T follicular helper cell (primary cell): ENCODE results near the gene DOK3.

Source experiments
- DNase-seq: peaks from one replicate; pipeline ENCODE4 v3.0.0-alpha.2; 2020; ENCODE audit warnings: low read depth

DOK3 gene

GRCh38 chr5:177483994-177484901, 25.4 kb downstream of the DOK3 start:
- DNase-seq = no peak

DNA sequence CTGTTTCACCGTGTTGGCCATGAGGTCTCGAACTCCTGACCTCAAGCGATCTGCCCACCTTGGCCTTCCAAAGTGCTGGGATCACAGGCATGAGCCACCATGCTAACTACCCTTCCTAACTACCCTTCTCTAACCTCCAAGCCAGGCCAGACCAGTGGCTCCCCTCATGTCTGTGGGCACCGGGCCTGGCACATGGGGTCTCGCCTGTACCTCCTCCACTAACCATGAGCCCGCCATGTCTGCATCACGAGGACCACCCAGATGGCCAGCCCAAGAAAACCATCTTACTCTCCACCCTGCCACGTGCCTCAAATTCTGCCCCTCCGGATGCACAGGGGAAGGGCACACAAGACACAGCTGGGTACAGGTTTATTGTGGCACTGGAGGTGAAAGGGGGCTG, 26.6 kb downstream of the DOK3 start:
- DNase-seq = no peak

DNA sequence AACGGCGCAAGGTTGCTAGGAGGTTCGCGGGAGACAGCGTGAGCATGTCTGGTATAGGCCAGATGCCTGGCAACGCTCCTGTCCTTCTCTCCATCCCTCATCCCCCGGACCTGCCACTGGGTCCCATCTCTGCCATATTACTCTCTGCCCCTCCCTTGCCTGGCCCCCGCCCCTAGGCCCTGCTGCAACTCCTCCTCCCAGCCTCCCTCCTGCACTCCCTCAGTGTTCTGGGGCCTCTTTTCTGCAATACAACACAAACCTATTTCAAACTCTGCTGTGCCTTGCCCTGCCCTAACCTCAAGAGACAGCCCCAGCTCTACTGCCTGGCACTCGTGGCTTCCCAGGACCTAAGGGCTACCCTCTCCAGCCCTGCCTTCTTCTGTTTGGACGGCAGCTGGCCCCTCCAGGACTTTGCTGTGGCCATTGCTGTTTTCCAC, 27.2 kb downstream of the DOK3 start:
- no peak for DNase-seq

DNA sequence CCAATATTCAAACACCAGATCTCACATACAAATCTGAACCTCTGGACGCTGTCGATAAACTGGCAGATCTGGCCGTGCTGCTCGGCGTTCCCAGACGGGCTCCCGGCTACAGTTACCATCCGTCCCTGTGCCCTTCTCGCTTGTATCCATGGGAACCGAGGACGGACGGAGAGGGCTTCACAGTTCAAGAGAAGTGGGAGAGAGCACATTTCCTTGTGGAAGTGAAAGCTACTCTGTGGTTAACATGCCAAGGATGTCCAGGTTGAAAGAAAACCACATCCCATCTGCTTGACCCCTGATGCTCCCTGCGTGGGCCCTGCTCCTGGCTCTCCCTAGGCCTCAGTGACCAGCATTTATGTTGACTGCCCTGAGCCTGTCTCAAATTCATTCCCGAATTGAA, 29.9 kb downstream of the DOK3 start:
- DNase-seq = no peak

- DNase-seq = no peak
Measured at GRCh38 chr5:177478711-177479646, 30.6 kb downstream of the DOK3 start.

GRCh38 chr5:177477701-177478477, 31.7 kb downstream of the DOK3 start:
- no peak for DNase-seq

DNA sequence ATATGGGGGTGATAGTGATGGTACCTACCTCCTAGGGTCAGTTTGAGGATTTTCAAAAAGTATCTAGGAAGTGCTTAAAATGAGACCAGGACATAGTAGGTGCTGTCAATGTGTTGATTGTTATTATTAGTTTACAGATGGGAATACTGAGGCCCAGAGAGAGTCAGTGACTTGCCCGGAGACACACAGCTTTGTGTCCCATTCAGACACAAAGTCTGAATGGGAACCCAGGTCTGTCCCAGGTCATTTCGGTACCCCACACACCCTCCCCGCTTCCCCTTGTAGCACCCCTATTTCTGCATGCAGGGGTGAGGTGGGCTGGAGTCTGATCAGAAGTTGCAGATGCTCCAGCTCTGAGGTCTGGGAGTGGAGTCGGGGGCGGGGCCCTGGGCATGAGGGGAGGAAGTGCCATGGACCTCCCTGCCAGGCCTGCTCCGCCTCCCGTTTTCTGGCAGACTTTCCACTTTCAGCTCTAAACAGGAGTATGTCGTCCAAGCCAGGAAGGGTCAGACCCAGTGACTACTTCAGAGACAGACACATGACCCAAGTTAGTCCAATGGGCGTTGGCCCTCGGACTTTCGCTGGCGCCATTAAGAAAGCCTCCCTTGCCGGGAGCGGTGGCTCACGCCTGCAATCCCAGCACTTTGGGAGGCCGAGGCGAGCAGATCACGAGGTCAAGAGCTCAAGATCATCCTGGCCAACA, 32.9 kb downstream of the DOK3 start:
- DNase-seq = no peak

GRCh38 chr5:177475563-177476427, 33.8 kb downstream of the DOK3 start:
- DNase-seq = no peak

- DNase-seq = no peak
Measured at GRCh38 chr5:177474846-177475562, 34.6 kb downstream of the DOK3 start.

GRCh38 chr5:177474002-177474476, 35.6 kb downstream of the DOK3 start:
- DNase-seq = no peak

- DNase-seq = no peak
Measured at GRCh38 chr5:177473443-177474001, 36.1 kb downstream of the DOK3 start, which contains the start of gene DBN1. TSS of gene DBN1 (minus strand) at chr5:177473634. CDS start at chr5:177473521, 113 bp downstream.

- DNase-seq = no peak
Measured at GRCh38 chr5:177472460-177473442, 36.9 kb downstream of the DOK3 start.

DNA sequence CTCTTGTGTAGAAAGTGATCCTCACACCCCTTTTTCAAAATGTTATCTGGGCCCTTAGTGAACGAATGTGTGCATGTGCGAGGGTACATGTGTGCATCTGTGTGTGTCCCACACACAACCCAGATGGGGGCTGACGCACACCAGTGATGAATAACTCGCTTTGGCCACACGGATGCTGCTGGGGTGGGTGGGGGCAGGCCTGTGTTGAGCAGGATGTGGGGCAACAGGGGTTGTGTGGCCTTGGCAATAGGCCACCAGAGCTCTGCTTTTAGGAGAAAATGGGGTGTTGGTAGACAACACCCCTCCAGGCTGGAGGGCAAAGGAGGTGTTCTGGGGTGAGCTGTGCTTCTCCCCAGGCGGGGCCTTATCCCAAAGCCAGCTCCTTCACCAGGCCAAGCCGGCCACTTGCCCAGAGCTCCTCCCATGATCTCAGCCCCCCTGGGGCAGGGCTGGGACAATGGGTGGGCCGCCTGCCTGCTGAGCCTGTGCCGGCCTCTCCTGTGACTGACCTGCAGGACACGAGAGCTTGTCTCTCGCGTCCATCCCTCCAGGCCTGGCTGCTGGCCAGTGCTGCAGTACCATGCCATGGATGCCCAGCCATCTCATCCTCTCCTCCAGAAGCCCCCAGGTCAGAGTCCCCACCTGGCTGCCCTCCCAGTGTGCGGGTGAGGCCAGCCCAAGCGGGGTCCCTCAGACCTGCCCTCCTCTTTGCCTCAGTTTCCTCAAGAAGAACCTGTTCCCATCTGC, 37.8 kb downstream of the DOK3 start:
- no peak for DNase-seq

DNA sequence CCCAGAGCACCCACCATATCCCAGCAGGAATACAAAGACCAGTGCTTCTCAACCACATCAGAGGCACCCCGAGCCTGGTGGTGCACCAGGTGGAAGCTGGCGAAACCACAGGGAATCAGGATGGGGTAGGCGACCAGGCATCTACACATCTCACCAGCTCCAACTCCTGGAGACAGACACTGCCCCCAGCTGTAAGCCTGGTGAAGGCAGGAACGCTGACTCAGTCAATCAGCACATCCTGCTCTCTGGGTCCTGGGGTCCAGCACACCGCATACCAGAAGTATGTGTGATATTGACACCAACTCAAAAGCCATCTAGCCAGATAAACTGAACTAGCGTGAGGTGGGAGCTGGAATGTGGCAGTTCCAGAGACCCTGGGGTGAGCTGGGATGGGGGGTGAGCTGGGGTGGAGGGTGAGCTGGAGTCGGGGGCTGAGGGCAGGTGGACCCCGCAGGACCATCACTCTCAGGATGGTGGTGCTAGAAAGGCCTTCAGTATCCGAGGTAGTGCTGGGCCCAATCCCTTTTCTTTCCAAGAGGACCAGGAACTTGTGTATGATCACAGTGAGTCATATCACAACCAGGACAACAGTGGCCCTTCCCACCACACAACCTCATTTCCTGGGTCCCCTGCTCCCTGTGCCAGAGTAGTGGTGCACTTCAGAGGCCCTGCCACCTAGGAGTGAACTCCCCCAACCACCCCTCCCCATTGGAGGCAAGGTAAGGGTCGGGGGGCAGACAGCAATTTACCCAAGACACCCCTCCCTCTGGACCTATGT, 38.7 kb downstream of the DOK3 start:
- no peak for DNase-seq

DNA sequence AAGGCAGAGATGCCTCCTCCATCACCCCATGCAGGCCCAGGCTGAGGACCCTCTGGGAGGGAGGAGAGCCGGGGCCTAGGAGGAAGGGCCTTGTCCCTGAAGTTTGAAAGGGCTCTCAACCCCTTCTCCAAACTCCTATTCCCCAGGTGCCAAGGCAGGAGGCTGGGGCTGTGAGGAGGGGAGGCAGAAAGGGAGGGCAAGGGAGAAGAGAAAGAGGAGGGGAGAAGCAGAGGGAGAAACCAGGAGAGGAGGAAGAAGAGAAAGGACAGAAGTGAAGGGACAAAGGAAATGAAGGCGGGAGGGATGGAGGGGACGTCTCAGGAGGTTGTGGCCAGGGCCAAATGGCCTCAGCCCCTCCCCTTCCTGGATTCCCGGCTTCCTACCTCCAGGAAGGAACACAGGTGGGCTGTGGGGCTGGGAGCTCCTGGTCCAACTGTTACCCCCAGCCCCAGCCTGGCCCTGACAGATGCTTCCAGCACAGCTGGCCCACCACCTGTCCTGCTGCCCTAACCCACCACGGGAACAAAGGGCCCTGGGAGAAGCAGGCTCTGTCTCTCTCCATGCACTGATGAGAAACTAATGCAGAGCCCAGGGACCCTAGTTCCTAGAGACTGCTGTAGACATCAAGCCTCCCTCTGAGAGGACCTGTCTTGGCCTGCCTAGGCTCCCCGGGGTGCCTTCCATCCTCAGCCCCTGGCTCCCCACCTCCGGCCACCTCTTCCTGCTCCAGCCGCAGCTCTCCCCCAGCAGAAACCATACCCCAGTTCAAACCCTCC, 39.7 kb downstream of the DOK3 start:
- no peak for DNase-seq
